HG02623 (cell line): ENCODE data around the gene C6orf89.
"Not testable (repeated sequence)": the region's sequence is repeated elsewhere in the genome, so short reads cannot be mapped to it uniquely, and the experiment has no call there.

Experiments
- ATAC-seq: cut with Tn5 transposase; IDR thresholded peaks from one replicate; pipeline ENCODE4 v1.9.1; 2021; ENCODE audit warnings: moderate library complexity; ENCODE audit not compliant: unreplicated experiment

The C6orf89 gene

DNA sequence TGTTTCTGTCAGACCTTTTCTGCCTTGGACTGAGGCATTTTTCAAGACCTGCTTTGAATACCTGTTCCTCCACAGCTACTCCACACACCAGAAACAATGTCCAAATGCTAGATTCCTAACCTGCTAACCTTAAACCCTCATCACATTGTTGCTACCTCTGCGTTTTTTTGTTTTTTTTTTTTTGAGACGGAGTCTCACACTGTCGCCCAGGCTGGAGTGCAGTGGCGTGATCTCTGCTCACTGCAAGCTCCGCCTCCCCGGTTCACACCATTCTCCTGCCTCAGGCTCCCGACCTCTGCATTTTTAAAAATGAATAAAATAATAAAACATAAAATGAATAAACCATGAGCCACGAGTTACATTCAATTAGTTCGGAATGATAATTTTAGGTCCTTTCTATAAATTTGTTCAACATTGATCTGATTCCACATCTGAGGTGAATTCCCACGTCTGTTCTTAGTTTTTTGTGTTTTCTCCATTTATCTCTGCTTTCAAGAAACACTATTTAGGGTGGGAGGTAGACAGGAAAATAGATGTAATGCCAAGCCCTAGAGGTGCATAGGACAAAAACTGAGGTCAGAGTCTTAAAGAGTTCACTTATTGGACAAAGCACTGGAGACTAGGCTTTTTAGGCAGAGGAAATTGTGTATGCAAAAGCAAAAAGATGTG lies 1.3 kb downstream of the C6orf89 start:
- no peak for ATAC-seq

DNA sequence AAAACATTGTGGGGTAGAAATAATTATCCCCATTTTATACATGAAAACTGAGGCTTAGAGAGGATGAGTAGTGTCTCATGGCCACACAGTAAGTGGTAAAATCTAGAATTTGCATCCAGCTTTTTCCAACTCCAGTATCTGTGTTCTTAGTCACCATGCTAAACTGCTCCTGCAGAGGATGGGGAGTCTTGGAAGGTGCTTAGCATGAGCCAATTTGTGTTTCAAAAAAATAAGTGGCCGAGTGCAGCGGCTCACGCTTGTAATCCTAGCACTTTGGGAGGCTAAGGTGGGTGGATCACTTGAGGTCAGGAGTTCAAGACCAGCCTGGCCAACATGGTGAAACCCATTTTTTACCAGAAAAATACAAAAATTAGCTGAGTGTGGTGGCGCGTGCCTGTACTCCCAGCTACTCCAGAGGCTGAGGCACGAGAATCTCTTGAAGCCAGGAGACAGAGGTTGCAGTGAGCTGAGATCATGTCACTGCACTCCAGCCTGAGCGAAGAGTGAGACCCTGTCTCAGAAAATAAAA lies 2.4 kb downstream of the C6orf89 start:
- no peak for ATAC-seq

DNA sequence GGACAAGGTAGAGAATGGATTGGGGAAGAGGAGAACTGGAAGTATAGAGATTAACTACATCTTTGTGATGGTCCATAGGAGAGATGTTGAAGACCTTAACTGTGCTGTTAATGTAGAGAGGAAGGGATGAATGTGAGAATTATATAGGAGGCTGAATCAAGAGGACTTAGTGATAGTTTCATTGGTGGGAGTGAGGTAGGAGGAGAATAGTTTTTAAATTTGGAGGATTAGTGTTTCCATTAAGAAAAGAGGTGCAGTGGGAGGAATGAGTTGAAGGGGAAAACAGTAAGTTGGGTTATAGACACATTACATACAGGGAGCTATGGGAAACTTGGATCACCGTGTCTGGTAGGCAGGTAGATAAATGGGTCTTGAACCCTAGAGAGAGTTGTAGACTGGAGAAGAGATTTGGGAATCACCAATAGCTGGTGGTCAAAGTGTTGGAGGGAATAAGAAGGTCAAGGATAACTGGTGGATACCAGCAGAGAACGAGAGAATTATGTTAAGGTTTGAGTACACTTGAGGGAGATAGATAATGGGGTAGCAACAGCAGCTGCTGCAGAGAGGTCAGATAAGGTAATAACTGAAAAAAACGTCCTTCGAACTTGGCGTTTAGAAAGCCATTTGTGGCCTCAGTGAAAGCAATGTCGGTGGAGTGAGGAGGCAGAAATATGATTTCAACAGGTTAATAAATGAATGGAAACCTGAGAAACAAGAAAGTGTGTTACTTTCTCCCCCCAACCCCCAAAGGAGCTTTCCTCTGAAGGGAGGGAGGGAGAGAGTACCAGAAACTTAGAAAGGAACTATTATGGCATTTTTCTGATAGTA lies 3.1 kb downstream of the C6orf89 start:
- ATAC-seq: no peak

DNA sequence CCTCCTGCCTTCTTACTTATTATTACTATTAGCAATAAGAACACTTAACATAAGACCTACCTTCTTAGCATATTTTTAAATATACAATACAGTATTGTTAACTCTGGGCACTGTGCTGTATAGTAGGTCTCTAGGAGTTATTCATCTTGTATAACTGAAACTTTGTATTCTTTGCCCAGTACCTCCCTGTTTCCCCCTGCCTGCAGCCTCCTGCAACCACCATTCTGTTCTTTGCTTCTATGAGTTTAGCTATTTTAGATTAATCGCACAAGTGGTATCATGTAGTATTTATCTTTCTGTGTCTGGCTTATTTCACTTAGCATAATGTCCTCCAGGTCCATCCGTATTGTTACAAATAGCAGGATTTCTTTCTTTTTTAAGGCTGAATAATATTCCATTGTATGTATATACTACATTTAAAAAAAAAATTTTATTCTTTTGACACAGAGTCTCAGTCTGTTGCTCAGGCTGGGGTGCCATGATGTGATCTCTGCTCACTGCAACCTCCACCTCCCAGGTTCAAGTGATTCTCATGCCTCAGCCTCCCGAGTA lies 4.4 kb downstream of the C6orf89 start:
- ATAC-seq: no peak

DNA sequence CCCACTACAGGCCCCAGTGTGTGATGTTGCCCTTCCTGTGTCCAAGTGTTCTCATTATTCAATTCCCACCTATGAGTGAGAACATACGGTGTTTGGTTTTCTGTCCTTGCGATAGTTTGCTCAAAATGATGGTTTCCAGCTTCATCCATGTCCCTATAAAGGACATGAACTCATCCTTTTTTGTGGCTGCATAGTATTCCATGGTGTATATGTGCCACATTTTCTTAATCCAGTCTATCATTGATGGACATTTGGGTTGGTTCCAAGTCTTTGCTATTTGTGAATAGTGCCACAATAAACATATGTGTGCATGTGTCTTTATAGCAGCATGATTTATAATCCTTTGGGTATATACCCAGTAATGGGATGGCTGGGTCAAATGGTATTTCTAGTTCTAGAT lies 5.4 kb downstream of the C6orf89 start:
- ATAC-seq: not testable (repeated sequence)

DNA sequence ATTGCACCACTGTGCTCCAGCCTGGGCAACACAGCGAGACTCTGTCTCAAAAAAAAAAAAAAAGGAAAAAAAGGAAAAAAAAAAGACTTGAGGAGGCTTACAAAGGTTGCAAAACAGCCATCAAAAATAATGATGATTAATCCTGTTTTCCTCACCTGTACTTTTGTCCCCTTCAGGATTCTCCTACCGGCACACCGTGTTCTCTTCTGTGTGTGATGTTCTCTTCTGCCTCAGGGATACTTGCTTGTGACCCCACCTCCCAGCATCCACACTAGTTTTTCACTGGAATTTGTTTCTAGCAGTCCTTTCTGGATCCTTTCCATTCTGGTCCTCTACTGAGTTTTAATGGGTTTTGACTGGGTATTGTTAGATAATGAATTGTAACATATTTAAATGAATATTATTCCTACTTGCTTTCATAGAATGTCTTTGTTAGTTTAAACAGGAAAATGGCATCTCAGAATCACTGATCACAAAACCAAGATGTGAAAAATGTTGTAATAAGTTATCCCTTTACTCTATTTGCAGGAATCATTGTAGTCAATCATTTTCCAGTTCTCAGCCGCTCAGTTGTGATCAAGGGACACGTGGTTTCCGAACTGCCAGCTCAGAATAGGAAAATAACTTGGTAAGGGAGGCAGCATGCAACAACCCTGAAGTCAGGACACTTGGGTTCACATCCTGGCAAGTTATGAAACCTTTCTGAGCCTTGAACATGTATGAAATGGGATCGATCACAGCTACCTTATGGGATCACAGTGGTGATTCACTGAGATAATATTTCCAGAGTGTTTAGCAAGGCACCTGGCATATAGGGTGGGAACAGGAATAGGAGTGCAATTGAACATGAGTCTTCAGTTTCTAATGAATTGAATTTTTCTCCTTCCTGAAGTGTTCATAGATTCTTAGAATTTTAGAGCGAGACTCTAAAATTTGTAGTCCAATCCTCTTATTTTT lies 8.5 kb downstream of the C6orf89 start:
- no peak for ATAC-seq

DNA sequence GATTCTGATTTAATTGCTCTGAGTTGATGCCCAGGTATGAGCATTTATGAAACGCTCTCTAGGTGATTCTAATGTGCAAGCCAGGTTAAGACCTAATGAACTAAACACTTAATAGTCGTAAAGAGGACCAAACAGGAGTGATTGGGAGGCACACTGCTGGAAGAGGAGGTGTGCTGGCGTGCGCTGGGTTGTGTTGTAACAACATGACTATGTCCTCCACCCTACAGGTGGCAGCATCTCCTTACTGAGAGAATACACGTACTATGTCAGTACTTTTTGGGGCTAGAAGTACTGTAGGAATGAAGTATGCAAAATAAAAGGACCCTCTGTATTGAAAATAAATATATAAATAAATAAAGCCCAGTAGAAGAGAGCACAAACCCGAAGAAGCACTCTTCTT lies 11.9 kb downstream of the C6orf89 start:
- ATAC-seq: no peak

DNA sequence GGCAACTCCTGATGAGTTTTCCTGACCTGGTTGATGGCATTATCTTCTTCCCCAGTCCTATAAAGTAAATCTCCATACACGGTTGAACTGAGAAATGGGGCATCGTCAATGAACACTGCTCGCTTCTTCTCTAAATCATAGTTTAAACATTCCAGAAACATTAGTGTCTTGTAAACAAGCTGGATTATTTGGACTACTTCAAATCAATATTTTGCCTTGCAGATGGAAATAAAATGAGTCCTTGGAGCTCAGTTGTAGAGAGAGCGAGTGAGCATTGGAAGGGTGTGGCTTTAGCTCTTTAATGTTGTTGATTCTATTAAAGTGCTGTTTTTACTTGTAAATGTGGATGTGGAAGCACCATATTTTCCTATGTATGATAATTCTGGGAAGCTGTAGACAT lies 18.4 kb downstream of the C6orf89 start:
- ATAC-seq: no peak

DNA sequence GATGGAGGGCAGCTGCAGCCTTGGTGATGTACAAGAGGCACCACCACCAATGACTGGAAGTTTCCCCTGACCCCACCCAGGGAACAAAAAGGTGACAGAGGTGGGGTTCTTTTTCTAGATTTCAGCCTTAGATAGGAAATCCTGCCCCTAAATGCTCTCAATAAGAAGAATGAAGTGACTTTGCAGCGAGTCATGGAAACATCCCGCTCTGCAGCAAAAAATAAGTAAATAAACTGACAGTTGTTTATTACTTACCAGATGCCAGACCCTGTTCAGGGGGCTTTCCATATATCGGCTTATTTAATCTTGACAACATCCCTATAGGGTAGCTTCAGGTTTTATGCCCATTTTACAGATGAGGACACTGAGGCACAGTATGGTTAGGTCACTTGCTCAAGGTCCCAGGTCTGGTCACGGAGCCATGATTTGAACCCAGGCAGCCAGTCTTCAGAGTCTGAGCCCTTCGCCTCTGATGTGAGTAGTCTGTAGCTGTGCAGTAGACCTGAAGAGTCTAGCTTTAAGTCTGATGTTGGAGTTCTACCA lies 19.2 kb downstream of the C6orf89 start:
- no peak for ATAC-seq

DNA sequence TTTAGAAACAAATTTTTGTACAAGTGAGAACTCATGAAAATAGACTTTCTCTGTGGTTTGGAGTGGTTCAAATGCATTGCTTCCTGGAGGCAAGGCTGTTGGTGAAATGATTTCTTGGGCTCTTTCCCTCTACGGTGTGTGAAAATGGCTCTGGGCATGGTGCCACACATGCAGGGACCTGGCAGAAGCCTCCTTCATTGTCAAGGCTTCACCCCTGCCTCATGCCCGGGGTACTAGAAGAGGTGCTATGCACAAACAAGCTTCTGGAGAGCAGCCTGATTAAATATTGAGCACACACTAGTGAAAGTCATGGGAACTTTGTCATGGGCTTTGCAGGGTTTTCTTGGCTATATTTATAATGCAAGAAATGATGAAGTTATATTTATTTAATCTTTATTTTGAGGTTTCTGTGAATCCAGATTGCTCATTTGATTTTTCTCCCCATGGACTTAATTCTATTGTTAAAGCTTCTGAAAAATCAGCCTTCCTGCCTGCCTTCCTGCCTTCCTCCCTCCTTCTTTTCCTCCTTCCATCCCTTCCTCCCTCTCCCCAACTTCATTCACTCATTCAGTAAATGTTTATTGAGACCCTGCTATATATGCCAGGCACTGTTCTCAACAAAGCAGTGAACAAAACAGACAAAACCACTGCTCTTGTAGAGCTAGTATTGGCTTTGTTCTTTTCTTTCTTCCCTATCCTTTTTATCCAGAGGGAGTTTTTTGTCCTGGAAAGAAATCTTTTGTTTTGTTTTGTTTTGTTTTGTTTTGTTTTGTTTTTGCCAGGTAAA lies 21.0 kb downstream of the C6orf89 start:
- no peak for ATAC-seq

DNA sequence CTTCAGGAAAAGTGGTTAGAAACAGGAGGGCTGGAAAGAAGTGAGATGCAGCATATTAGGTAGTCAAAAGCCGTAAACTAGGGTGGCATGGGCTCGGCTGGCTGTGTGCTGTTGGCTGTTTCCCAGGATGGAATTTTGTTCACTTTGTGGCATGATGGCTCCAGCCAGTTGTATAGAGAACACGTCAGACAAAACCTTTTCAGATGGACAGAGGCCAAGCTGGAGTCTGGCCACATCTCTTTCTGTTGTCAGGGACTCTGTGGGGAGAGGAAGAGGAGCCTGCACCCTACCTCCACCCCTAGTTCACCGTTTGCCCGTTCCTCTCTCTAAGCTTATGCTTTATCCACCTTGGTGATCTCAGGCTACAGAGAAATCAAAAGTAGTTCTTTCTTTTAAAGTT lies 22.0 kb downstream of the C6orf89 start:
- ATAC-seq: no peak

DNA sequence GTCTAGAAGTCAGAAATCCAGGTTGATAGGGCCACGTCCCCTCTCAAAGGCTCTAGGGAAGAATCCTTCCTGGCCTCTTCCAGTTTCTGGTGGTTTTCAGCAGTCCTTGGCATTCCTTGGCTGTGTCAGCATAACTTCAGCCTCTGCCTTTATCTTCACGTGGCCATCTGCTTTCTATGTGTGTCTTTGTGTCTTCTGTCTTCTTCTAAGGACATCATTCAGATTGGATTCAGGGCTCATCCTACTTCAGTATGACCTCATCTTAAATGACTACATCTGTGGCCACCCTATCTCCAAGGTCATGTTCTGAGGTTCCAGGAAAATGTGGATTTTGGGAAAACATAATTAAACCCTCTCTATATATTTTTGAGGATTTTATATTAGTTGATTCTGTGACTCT lies 23.0 kb downstream of the C6orf89 start:
- ATAC-seq: no peak

DNA sequence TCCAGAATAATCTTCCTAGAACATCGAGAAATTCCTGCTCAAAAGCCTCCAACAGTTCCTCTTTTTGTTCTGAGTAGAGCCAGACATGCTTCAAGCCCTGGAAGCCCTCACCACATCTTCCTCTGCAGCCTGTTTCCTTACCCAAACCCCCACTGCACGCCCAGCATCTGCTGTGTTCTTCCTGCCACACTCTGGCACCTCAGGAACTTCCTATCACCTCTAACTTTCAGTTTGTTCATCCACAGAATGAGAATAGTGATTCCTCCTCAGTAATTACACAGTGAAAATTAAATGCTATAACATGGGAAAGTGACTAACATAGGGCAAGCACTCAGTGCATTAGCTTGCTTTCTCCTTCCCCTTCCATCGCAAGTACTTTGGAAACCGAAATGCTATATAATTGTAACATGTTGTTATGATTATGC lies 26.3 kb downstream of the C6orf89 start:
- no peak for ATAC-seq

DNA sequence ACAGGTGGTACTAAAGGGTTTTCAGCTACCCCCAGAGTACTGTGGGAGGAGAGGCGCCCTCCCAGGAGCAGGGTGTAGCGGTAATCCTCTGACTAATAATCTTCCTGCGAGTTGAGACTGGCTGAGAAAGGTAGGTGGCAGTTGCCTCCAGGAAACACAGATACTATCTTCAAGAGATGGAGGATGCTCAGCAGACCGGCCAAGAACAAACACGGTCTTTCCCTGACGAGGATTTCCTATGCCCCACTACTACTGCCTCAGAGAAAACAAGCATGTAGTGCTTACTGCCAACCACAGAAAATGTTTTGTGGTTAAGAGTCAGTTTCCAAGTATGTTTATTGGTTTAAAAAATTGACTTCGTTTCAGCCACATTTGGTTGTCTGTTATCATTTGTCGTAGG lies 26.8 kb downstream of the C6orf89 start:
- ATAC-seq: peak; percentile 68

DNA sequence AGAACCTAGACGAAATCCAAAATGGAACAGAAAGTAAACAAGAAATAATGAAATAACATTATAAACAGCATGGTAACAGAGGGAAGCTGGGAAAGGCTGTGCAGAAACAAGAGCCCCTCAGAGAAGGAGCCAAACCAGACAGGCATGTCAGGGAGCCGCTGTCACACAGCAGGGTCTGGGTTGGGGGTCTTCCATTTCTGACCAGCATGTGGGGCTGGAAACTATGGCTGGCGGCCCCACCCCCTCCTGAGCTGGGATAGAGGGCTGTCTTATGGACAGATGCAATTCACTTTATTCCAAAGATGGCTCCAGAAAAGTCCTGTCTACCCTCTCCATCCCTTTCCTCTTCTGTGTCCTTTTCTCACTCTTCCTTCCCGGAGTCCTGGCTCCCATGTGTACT lies 27.3 kb downstream of the C6orf89 start:
- ATAC-seq: no peak

DNA sequence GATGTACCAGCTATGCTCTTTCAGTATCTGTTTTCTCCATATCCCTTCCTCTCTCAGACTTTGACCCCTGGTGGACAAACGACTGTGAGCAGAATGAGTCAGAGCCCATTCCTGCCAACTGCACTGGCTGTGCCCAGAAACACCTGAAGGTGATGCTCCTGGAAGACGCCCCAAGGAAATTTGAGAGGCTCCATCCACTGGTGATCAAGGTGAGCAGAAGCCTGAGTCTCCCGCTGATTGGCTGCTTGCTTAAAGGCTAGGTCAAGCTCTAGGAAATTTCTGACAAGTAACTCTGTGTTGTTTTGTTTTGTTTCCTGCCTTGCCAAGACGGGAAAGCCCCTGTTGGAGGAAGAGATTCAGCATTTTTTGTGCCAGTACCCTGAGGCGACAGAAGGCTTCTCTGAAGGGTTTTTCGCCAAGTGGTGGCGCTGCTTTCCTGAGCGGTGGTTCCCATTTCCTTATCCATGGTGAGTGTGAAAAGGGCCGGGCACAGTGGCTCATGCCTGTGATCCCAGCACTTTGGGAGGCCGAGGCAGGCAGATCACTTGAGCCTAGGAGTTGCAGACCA lies 28.6 kb downstream of the C6orf89 start:
- ATAC-seq: no peak

DNA sequence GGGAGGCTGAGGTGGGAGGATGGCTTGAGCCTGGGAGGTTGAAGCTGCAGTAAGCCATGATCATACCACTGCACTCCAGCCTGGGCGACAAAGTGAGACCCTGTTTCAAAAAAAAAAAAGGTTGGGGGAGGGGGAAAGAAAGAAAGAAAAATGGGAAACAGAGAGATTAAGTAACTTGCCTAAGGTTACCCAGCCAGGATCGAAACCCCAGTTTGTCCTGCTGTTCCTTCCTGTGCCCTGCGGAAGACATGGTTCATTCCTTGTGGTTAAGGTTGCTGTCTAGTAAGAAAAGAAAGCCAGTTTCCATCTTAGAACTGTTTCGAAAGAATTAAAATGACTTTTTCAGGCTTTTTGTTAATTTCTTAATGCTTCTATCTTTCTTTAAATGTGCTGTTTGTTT lies 29.8 kb downstream of the C6orf89 start:
- ATAC-seq: no peak

DNA sequence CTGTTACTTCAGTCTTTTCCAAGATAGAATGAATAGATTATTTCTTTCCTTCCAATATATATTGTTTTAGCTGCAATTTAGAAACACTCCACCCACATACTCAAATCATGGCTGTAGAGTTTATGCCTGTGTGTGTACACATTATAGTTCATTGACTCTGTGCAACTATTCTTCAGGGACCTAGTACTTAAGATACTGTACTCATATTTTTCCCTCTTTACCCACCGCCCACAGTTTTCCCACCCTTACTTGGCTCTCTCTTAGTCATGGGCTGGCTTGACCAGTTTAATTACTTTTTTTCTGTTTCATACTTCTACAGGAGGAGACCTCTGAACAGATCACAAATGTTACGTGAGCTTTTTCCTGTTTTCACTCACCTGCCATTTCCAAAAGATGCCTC lies 30.4 kb downstream of the C6orf89 start:
- no peak for ATAC-seq

DNA sequence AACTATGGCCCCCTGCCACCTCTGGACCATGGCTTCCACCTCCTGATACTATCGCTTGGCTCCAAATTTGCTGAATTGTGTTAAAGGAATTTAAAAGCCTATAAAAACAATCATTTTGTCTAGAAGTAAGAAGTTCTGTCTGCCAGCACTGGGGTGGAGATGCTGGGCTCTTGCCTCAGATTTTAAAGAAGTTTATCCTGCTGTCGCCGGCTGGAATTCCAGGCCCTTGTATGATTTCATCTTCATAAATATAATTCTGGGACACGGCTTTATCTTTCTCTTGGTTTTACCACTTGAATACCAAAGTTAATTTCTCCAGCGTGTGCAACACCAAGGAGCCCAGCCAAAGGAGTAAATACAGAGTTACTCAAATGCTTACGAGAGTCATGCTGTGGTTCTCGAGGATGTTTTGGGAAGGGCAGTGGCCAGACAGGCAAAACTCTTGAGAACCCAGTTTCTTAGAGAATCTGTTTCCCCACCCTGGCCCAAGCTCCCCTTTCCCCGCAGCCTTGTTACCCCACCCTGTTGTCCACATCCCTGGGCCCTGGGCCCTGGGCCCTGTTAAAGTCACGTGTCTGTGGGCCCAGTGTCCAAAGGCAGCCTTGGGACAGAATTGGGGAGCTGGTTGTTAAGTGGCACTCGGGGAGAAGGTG lies 31.9 kb downstream of the C6orf89 start:
- ATAC-seq: no peak
